Karpas-422 (cell line): ENCODE results near the gene ADARB1. TPM values are rescaled to one million over a fixed set of nuclear protein-coding genes. Genes with fewer than 3 reads are reported as not detected.

Source experiments
- DNase-seq: peaks from one replicate; pipeline ENCODE4 v3.0.0-alpha.2; 2015
- H2AFZ ChIP-seq: fragments of 200-600 bp; sonication (generic); 2 replicates; pipeline ENCODE4 v1.6.1; 2014; ENCODE audit warnings: antibody characterized with exemption, low read length, mixed read lengths
- H3K27ac ChIP-seq: fragments of 200-600 bp; sonication (generic); 2 replicates; pipeline ENCODE4 v1.5.1; 2014; ENCODE audit warnings: mild to moderate bottlenecking, low read length, moderate library complexity
- H3K27me3 ChIP-seq: fragments of 200-600 bp; sonication (generic); 2 replicates; pipeline ENCODE4 v1.6.1; 2014; ENCODE audit warnings: low read length, mixed read lengths
- H3K36me3 ChIP-seq: fragments of 200-600 bp; sonication (generic); 2 replicates; pipeline ENCODE4 v1.6.1; 2014; ENCODE audit warnings: low read length, mixed read lengths; ENCODE audit not compliant: insufficient read depth
- H3K4me1 ChIP-seq: fragments of 200-600 bp; sonication (generic); 2 replicates; pipeline ENCODE4 v1.6.1; 2014; ENCODE audit warnings: mild to moderate bottlenecking, low read length, mixed read lengths
- H3K4me2 ChIP-seq: fragments of 200-600 bp; sonication (generic); 2 replicates; pipeline ENCODE4 v1.6.1; 2014; ENCODE audit warnings: low read length, low read depth, mild to moderate bottlenecking; ENCODE audit not compliant: poor library complexity, severe bottlenecking
- H3K4me3 ChIP-seq: fragments of 200-600 bp; sonication (generic); 2 replicates; pipeline ENCODE4 v1.5.1; 2014; ENCODE audit warnings: mild to moderate bottlenecking, antibody characterized with exemption, low read length, mixed read lengths
- H3K79me2 ChIP-seq: fragments of 200-600 bp; sonication (generic); 2 replicates; pipeline ENCODE4 v1.6.1; 2014; ENCODE audit warnings: mild to moderate bottlenecking, low read length, mixed read lengths
- H3K9ac ChIP-seq: fragments of 200-600 bp; sonication (generic); 2 replicates; pipeline ENCODE4 v1.6.0; 2014; ENCODE audit warnings: low read length
- H3K9me2 ChIP-seq: fragments of 200-600 bp; sonication (generic), shearing (Covaris generic); replicated peaks from 2 replicates; pipeline ENCODE4 v1.6.0; 2014; ENCODE audit warnings: mild to moderate bottlenecking, low read length, moderate library complexity; ENCODE audit not compliant: insufficient read depth
- H3K9me3 ChIP-seq: fragments of 300-700, 200-600 bp; sonication (generic); 2 replicates; pipeline ENCODE4 v1.6.1; 2014; ENCODE audit warnings: low read length, mixed read lengths
- H4K20me1 ChIP-seq: fragments of 200-600 bp; sonication (generic); 2 replicates; pipeline ENCODE4 v1.6.1; 2014; ENCODE audit warnings: mild to moderate bottlenecking, antibody characterized with exemption, low read length, low read depth; ENCODE audit not compliant: insufficient read depth
- total RNA-seq: library from RNA; depleted of rRNA; stranded (reverse); fragments of >200 nt; shearing (Covaris generic); gene quantifications from 2 replicates; pipeline ENCODE4 v1.2.3, GENCODE V29; 2014; ENCODE audit warnings: low replicate concordance

ADARB1 gene
- total RNA-seq, 1 experiment from 2014 or later: 2.0 TPM

DNA sequence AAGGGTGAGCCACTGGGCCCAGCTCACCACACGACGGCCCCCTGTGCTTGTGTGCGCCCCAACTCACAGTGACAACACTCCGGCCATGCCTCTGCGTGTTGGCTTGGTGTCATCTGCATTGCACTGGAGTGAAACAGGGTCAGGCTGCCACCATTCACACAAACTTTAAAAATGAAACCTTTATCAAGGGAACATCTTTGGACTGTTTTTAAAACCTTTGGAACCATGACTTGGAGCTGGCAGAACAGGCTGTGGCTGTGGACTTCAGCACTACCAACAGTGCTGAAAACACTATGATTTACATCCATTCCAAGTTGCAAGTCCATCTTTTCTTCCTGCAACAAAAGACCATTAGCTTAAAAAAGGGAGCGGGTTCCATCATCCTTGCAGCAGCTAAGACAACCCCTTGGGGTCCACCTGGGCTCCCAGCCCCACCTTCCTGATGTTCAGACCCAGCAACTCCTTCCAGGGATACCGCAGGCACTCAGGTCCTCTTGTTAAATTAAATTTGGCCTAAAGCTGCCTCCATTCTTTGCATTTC, 187.7 kb downstream of the ADARB1 start:
- Histone ChIP-seq H3K4me2 (no peak overlapping the region), H3K9me3 (no peaks in the 10 kb centered on the region), H3K4me3 (no peak overlapping the region), H4K20me1 (no peaks in the 10 kb centered on the region), H2AFZ (no peak overlapping the region), H3K27me3 (no peaks in the 10 kb centered on the region), H3K36me3 (no peaks in the 10 kb centered on the region), H3K4me1 (no peaks in the 10 kb centered on the region), H3K27ac (no peak overlapping the region), H3K9me2 (no peaks in the 10 kb centered on the region), H3K9ac (no peak overlapping the region), H3K79me2 (no peaks in the 10 kb centered on the region)
- no peak for DNase-seq

DNA sequence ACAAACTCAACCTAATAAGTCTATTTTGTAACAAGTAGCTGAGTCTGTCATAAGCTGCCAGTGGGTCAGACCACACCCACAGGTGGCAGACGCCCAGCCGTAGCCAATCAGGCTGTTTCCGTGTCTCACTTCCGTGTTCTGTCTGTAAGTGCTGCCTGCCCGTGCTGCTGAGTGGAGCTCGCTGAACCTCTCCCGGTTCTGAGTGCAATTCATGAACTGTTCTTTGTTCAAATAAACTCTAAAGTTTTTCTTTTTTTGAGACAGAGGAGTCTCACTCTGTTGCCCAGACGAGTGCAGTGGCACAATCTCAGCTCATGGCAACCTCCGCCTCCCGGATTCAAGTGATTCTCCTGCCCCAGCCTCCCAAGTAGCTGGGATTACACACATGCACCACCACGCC, 188.2 kb downstream of the ADARB1 start:
- Histone ChIP-seq H3K9me3 (no peaks in the 10 kb centered on the region), H3K4me2 (no peak overlapping the region), H3K4me1 (no peaks in the 10 kb centered on the region), H3K79me2 (no peaks in the 10 kb centered on the region), H3K9ac (no peak overlapping the region), H4K20me1 (no peaks in the 10 kb centered on the region), H3K9me2 (no peaks in the 10 kb centered on the region), H3K27ac (no peak overlapping the region), H3K4me3 (no peak overlapping the region), H3K36me3 (no peaks in the 10 kb centered on the region), H3K27me3 (no peaks in the 10 kb centered on the region), H2AFZ (no peak overlapping the region)
- peak; percentile 70 for DNase-seq

DNA sequence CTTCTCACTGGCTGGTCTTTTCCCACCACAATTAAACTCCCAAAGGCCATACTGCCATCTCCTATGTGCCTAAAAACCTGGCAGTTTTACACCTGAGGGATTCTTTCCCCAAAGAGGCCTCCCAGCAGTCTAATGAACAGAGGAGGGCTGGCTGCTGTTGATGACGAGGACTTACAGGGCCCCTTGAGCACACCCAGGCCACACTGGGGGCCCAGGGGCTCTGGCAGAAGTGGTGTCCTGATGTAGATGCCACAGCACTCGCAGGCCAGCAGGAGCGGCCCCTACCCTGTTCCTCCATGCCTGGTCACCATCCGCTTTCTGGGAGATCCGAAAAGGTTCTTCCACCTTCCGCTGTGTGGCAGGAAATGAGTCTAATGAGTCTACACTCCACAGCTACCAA, 189.2 kb downstream of the ADARB1 start:
- Histone ChIP-seq H3K4me2 (no peak overlapping the region), H3K79me2 (no peaks in the 10 kb centered on the region), H3K27ac (no peak overlapping the region), H3K9ac (no peak overlapping the region), H3K4me1 (no peaks in the 10 kb centered on the region), H3K36me3 (no peaks in the 10 kb centered on the region), H3K9me2 (no peaks in the 10 kb centered on the region), H3K9me3 (no peaks in the 10 kb centered on the region), H3K4me3 (no peak overlapping the region), H2AFZ (no peak overlapping the region), H4K20me1 (no peaks in the 10 kb centered on the region), H3K27me3 (no peaks in the 10 kb centered on the region)
- DNase-seq: no peak

DNA sequence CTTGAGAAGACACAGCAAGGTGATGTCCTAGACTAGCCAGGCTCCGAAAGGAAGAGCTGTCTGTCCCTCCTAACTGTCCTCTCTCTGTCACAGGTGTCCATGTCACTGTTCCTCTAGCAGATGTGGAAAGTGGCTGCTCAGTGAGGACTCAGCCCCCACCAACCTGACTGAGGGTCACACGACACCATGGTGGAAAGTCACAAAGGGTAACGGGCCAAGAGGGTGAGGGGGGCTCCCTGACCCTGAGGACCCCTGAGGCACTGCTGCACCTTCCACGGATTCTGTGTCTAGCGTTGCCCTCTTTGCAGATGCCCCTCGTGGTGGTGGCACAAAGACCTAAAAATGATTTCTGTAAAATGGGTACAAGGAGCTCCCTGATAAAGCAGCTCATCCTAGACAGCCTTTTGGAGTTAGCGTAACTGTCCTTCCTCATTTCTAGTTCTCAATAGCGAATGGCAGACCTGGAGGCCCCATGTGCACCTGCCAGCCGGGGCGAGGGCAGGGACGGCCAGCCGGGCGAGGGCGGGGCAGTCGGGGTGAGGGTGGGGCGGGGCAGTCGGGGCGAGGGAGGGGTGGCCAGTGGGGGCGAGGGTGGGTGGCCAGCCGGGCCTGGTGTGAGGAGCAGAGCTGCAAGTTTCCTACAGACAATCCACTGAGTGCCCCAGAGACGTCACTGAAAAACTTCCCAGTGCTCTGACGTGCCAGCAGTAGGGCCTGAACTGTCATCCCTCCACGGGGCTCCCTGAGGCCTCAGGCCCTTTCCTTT, 189.9 kb downstream of the ADARB1 start:
- H3K4me2 ChIP-seq: no peak overlapping the region
- no peaks in the 10 kb centered on the region for H4K20me1 ChIP-seq
- no peaks in the 10 kb centered on the region for H3K27me3 ChIP-seq
- H3K27ac ChIP-seq: no peak overlapping the region
- no peak overlapping the region for H2AFZ ChIP-seq
- H3K9me3 ChIP-seq: no peaks in the 10 kb centered on the region
- no peaks in the 10 kb centered on the region for H3K4me1 ChIP-seq
- H3K36me3 ChIP-seq: no peaks in the 10 kb centered on the region
- H3K4me3 ChIP-seq: no peak overlapping the region
- no peak for DNase-seq
- H3K9ac ChIP-seq: no peak overlapping the region
- H3K79me2 ChIP-seq: no peaks in the 10 kb centered on the region
- no peaks in the 10 kb centered on the region for H3K9me2 ChIP-seq

DNA sequence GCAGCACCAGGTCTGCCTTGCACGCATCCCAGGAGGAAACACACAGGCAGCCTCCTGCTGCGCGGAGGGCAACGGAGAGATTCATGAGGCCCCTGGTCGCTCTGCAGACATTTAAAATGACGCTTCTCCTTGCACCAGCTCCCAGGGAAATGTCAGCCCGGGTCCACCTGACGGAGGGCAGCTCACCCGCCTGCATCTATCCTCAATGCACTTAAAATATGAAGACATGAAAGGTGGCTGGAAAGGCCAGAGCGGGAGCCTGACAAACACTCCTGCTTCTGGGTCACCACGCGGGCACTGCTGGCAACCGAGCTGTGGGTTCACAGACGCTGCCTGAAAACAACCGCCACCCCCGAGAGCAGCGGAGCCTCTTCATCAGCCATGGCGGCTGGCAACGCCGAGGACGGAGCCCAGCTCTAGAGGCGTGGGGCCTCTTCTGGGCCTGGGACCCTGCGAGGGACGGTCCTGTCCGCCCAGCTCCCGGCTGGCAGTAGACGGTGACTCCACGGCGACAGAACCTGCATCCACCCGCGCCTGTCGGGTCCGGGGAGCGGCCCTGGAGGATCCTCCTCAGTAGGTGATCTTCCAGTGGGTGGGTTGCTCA, 190.6 kb downstream of the ADARB1 start:
- no peak overlapping the region for H3K4me2 ChIP-seq
- peaks cover 4% of the 10 kb centered on the region for H3K36me3 ChIP-seq
- H3K9ac ChIP-seq: no peak overlapping the region
- no peaks in the 10 kb centered on the region for H3K79me2 ChIP-seq
- no peak overlapping the region for H3K27ac ChIP-seq
- no peak overlapping the region for H2AFZ ChIP-seq
- no peaks in the 10 kb centered on the region for H4K20me1 ChIP-seq
- H3K9me2 ChIP-seq: no peaks in the 10 kb centered on the region
- H3K9me3 ChIP-seq: no peaks in the 10 kb centered on the region
- H3K27me3 ChIP-seq: no peaks in the 10 kb centered on the region
- no peaks in the 10 kb centered on the region for H3K4me1 ChIP-seq
- no peak for DNase-seq
- no peak overlapping the region for H3K4me3 ChIP-seq

DNA sequence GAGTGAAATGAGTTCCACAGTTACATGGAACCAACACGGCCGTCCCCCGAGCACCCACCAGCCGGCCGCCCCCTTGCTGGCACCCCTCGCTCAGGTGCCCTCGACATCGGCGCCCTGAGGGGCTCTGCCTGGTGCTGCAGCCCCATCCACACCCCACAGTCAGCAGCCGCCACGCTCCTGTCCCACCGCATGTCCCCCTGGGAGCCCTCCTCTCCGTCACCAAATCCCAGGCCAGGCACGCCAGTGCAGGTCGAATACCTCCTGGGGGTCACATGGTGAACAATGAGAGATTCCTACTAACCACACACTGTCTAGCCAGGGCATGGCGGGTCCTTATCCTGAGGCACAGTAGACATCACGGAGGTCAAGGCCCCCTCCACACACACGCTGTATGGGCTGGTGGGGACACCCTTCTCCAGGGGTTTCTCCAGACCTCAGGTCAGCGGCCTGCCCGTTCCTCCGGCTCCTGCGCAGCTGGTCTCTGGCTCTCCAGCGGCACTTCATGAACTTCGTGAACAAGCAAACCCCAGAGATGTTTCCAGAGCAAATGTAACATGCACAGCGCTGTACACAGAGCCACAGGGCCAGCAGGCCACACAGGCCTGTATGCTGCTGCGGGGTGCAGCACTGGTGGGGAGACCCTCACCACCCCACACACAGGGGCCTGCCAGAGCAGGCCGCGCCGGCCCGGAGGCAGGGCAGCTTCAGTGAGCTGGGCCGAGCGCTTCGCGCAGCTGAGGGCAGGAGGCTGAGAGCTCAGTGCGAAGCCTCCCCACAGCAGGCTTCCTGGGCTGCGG, 191.5 kb downstream of the ADARB1 start:
- Histone ChIP-seq H3K9ac (no peak overlapping the region), H3K27me3 (no peaks in the 10 kb centered on the region), H3K9me3 (peaks cover 7% of the 10 kb centered on the region), H3K36me3 (peaks cover 13% of the 10 kb centered on the region), H3K9me2 (no peaks in the 10 kb centered on the region), H4K20me1 (no peaks in the 10 kb centered on the region), H3K79me2 (0 out of 2 replicates have a peak, but pooled peaks cover 2% of the 10 kb centered on the region), H2AFZ (no peak overlapping the region), H3K27ac (no peak overlapping the region), H3K4me2 (no peak overlapping the region), H3K4me1 (no peaks in the 10 kb centered on the region), H3K4me3 (no peak overlapping the region)
- DNase-seq: no peak

DNA sequence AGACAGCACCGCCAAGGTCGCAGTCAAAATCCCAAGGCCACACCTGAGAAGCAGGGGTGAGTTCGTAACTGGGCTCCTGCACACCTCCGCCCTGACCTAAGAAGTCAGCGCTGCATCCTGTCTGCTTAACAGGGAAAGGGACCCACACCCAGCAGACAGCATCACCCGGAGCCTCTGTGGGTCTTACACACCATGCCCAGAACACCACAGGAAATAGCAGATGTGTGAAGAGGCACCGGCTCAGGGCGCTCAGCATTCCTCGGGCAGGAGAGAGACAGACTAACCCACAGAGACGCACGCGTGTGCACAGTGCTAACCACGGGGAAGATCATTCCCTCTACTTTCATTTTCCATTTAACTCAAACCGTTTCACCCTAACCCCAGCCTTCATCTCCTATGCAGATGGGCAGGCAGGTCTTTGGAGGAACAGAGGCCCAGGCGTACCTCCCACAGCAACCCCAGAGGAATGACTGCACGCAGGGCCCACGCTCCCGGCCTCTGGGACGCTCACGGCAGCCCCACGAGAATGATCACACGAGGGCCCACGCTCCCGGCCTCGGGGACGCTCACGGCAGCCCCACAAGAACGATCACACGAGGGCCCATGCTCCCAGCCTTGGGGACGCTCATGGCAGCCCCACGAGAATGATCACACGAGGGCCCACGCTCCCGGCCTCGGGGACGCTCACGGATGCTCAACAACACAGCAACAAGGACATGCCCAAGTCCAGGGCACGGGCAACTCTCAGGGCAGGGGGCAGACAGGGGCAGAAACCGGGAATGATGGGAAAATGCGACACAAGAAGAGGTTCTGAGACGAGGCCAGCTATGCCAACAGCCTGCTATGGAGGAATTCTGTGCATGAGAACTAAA, 192.4 kb downstream of the ADARB1 start:
- Histone ChIP-seq H3K27me3 (no peaks in the 10 kb centered on the region), H3K36me3 (peaks cover 21% of the 10 kb centered on the region), H3K79me2 (0 out of 2 replicates have a peak, but pooled peaks cover 3% of the 10 kb centered on the region), H3K4me2 (no peak overlapping the region), H3K27ac (no peak overlapping the region), H3K9me3 (peaks cover 15% of the 10 kb centered on the region), H4K20me1 (no peaks in the 10 kb centered on the region), H3K9me2 (no peaks in the 10 kb centered on the region), H2AFZ (no peak overlapping the region), H3K9ac (no peak overlapping the region), H3K4me1 (no peaks in the 10 kb centered on the region), H3K4me3 (no peak overlapping the region)
- no peak for DNase-seq
